T-helper 1 cell treated with Interleukin-12 subunit alpha and Interleukin-12 subunit beta and Interleukin-4 antibody, amounts not matched to agents 30 ng/mL and 1 ng/mL, for 36 hours (primary cell): ENCODE data around the gene ETNK2. TPM values are rescaled to one million over a fixed set of nuclear protein-coding genes. Genes with fewer than 3 reads are reported as not detected.

Experiments
- intact Hi-C: fragments of 100-400 bp; cut with micrococcal nuclease; formaldehyde crosslinking; loops from one replicate; pipeline ENCODE4 v1.15.1; 2024
- total RNA-seq: library from RNA; stranded (reverse); gene quantifications from 2 replicates; pipeline ENCODE4 v1.2.3, GENCODE V29; 2022

Gene ETNK2
- total RNA-seq, 1 donor from 2014 or later, result not detected

GRCh38 chr1:204127597-204128242 lies 24.1 kb downstream of the ETNK2 start:
- intact Hi-C loops, result loop anchor here (2.0 kb wide), 1 partner anchor 257 kb away; no protein-coding TSS in a partner anchor

DNA sequence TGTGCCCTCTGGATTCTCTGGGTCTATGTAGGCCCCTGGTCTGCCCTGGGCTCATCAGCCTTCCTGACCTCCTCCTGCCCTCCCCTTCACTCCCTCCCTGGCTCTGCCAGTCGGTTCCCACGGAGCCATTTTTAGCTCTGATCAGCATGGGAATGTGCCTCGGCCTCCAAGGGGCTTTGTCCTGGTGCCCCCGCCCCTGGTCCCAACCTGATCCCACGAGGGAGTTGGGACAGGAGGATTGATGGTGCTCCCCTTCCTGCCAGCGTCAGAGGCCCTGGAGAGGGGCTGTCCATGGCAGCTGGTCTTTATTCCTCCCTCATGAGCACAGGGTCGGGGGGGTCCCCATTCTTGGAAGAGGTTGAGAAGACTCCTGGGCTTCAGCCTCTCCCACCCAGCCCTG lies 24.9 kb downstream of the ETNK2 start:
- intact Hi-C loops, result no loop called here

DNA sequence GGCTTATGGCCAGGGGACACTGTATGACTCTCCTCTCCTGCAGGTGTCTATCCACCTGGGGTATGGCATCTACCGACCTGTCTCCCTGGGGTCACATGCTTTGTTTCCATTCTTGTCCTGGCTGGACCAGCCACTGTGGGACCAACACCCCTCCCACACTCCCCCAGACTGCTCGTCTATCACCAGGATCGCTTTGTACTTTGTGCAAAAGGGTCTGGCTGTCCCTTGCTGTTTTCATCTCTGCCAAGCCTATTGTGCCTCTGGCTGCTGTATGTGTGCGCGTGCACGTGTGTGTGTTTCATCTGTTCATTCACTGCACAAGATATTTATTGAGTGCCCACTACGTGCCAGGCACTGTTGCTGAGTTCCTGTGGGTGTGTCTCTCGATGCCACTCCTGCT lies 25.5 kb downstream of the ETNK2 start:
- intact Hi-C loops, result no loop called here

- intact Hi-C loops, result no loop called here
Observed at GRCh38 chr1:204125759-204126351, 26.0 kb downstream of the ETNK2 start.

DNA sequence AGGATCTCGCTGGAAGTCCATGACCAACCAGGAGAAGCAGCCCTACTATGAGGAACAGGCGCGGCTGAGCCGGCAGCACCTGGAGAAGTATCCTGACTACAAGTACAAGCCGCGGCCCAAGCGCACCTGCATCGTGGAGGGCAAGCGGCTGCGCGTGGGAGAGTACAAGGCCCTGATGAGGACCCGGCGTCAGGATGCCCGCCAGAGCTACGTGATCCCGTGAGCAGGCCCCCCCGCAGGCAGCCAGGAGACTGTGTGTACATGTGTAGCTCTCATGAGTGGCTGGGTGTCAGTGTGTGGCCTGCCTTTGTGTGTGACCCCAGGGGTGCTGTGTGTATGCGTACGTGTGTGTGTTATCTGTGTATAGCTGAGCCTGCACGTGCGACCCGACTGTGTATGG lies 27.2 kb downstream of the ETNK2 start:
- intact Hi-C loops, result no loop called here

DNA sequence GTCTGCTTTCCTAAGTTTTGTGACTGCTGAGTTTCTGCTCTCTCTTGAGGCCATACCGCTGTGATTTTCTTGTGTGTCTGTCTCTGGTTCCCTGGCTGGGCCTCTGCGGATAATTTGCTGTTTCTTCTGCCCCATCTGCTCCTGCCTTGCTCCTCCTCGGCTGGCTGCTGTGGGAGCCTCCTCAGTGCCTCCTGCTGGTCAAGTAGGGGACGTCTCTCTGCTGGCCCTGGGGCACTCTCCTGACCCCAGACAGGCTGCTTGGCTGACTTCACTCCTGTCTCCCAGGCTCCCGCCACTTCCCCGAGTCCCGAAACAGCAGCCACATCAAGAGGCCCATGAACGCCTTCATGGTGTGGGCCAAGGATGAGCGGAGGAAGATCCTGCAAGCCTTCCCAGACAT lies 28.5 kb downstream of the ETNK2 start:
- intact Hi-C loops, result no loop called here

DNA sequence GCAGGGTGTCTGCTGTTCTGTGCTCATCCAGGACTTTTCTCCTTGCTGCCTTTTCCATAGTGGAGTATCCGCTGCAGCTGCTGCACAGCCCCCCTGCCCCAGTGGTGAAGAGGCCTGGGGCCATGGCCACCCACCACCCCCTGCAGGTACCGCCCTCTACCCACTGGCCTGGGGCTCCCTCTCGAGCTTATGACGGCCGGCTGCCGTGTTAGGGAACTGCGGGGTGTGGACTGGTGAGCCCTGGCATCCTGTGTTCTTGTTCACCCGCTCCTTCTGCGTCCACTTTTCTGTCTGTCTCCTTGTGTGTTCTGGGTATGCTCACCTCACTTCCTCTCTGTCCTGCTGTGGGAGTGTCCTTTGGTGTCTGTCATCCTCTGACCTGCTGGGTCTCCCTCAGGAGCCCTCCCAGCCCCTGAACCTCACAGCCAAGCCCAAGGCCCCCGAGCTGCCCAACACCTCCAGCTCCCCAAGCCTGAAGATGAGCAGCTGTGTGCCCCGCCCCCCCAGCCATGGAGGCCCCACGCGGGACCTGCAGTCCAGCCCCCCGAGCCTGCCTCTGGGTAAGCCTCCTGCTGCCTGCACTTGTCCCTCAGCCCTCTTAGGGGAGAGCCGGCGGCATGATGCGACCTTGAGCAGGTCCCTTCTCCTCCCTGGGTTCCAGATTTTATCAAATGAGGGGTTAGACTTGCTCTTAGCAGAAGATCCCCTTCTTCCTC lies 29.8 kb downstream of the ETNK2 start:
- intact Hi-C loops, result no loop called here

- intact Hi-C loops, result no loop called here
Observed at GRCh38 chr1:204116539-204116938, 35.3 kb downstream of the ETNK2 start.

- intact Hi-C loops, result no loop called here
Observed at GRCh38 chr1:204115116-204115515, 36.7 kb downstream of the ETNK2 start.

DNA sequence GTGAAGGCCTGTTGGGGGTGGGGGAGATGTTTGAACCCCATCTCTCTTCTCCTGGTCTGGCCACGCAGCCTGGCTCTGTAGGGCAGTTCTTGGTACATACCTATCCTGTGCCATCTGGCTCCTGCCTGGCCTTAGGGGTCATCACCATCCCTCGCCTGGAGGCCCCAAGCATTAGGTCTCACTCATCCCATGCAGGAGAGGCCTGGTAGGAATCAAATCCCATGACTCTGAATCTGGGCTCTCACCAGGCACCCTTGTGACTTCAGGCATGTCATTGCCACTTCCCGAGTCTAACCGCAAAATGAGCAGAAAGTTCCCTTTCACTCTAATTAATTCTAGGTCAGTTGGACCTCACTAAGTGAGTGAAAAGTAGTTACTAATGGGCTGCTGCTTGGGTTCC lies 37.2 kb downstream of the ETNK2 start:
- intact Hi-C loops, result no loop called here

DNA sequence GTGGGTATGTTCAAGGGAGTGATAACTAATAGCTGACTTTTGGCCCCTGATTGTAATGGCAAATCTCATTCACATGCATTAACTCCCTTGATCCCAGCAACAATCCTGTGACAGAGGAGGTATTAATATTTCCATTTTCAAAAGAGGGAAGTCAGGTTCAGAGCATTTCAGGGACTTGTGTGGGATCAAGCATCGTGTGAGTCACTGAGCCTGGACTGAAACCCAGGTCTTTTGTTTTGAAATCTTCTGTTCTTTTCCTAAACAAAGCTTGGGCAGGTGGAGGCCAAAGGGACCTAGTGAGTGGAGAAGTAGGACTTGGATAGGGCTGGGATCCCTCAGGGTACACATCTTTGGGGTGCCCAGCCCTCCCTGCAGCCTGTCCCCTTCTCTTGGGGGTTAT lies 37.9 kb downstream of the ETNK2 start:
- intact Hi-C loops, result no loop called here

DNA sequence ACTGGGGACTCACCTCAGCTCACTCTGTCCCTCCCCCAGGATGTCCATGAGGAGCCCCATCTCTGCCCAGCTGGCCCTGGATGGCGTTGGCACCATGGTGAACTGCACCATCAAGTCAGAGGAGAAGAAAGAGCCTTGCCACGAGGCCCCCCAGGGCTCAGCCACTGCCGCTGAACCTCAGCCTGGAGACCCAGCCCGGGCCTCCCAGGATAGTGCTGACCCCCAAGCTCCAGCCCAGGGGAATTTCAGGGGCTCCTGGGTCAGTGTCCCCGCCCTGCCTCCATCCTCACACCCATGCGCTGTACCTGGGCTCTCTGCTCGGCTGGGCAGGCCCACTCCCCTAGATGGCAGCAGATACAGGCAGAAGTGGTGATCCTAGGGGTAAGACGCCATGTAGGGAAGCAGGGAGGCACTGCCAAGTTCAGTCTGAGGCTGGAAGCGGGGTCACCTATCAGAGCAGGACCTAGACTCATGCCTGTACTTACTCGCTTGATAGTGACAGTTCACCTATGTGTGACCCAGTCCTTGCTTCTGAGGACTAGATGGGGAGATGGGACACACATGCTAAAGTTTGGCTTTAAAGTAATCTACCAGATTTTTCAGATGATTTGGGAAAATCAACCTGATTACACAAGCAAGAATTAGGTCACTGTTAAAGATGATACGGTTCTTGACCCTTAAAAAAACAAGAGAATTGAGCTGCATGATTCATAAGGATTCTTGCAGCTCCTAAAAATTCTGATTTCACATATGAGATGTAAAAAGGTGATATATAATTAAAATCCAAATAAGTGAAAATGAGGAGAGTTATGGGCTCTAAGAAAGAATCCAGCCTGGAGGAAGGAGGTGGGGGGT lies 38.7 kb downstream of the ETNK2 start:
- intact Hi-C loops, result no loop called here

DNA sequence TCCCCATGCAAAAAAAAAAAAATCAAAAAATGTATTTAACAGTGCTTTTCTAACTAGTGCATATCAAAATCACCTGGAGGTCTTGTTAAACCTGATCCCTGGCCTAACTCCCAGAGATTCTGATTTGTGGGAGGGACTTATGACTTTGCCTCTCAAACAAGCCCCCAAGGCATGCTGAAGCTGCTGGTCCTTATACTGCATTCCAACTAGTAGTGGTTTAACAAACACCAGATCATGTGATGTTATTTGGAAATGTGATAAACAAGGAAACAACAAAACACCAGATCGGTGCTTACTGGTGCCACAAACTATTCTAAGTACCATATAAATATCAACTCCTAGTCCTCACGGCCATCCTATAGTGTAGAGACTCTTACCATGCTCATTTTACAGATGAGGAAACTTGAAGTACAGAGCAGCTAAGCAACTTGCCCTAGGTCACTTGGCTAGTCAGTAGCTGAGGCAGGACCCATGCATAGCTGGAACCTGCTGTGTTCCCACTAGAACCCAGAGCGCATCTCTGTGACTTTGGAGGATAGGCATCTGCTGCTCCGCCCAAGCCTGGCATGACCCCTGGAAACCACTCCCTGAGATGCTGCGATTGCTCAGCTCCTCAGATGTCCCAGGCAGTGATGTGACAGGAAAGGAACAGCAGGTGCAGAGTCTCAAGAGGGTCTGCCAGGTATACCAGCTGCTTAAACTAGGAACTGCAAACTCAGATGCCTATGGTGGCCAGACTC lies 40.8 kb downstream of the ETNK2 start:
- intact Hi-C loops, result no loop called here

DNA sequence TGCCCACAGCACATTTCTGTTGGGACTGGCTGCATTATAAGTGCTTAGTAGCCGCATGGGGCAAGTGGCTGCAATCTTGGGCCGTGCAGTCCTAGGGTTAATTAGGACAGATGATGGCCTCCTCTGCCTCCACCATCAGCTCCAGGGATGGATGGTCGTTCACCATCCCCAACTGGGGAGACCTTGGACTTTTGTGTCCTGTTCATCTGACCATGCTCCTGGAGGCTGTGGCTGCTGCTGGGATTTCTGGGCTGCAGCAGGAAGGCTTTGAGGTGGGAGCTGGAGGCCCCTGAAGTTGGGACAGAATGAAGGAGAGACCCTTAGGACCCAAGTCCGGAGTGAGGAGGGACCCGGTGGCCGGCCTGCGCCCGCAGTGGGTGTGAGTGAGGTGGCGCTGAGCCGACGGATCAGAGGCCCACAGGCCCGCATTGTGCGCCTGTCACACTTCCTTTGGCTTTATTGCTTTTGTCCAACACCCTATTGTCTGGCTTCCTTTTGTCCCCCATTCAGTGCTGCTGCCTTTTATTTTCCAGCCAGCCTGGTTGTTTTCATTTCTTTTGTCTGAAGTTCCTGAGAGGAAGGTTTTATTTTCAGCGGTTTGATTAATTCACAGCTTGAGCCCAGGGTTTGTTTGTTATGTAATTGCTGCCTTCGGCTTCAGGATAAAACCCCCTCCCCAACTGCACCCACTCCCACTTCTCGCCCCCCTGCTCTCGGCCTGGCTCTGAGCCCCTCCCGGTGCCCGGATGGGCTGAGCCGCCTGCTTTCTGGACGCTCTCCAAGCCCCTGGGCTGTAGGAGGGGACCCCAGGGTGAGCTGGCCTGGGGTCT lies 43.3 kb downstream of the ETNK2 start:
- intact Hi-C loops, result no loop called here

DNA sequence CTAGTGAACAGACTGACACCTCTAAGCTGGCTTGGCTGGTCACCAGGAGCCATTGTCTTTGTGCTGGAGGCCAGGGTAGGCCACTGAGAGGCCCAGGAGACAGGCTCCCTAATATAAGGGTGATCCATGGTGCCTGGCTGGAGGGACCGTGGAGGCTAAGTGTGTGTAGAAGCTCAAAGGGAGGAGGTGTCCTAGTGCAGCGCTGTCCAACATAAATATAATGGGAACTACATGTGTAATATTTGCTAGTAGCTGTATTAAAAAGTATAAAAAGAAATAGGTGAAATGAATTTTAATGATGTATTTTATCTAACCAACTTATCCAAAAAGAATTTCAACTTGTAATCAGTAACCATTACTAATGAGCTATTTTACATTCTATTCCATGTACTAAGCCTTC lies 44.0 kb downstream of the ETNK2 start:
- intact Hi-C loops, result no loop called here

DNA sequence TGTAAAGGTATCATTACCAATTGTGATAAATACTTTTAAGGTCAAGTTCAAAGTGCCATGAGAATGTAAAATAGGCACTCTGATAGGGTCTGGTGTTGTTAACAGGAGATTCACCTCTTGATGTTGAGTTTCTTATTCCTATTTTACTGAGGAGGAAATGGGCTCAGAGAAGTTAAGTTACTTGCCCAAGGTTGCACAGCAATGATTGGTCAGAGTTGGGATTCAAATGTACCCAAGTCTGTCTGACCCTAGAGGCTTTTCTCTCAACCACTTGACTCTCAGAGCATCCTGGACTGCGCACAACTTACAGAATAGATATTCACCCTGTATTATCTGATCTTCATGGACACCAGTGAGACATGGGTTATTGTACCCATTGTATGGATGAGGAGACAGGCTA lies 45.0 kb downstream of the ETNK2 start:
- intact Hi-C loops, result no loop called here

DNA sequence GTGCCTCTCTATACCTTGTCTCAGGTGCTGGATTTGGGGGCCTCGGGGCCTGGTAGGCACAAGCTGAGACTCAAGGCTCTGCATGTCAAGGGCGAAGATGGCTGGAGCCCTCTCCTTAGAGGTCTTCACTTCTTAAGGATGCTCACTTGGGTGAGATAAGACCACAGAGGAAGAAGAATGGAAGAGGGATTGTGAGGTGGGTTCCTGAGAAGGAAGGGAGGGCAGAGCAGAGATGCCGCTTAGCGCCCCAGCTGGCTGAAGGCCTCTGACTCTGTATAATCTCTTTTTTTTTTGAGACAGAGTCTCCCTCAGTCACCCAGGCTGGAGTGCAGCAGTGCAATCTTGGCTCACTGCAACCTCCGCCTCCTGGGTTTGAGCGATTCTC lies 46.7 kb downstream of the ETNK2 start:
- intact Hi-C loops, result no loop called here

GRCh38 chr1:204104331-204105130 lies 47.3 kb downstream of the ETNK2 start:
- intact Hi-C loops, result no loop called here

GRCh38 chr1:204103431-204103741 lies 48.5 kb downstream of the ETNK2 start:
- intact Hi-C loops, result no loop called here
